LNCAP (cell line): ENCODE measurements around the gene TACC2.

Experiments used
- CTCF ChIP-seq: fragments of 450-650 bp; IDR thresholded peaks from 2 replicates; pipeline ENCODE4 v1.5.1; 2017; ENCODE audit warnings: mild to moderate bottlenecking

TACC2 gene

DNA sequence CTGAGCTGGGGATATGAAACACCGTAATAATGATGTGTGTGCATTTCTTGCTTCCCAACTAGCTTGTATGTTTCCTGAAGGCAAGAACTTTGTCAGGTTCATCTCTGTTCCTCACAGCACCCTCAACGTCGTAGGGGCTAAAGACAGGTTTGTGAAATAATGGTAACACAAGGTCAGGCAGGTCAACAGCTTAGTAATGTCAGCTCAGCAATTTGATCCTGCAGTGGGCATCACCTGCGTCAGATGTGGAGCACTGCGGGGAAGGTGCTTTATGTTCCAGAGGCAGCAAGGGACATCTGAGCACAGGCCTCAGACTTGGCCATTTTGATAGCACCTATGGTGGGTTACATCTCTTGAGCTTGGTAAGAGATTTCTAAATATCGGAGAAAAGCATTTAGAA, 230.4 kb downstream of the TACC2 start:
- no peak for TF ChIP-seq CTCF

DNA sequence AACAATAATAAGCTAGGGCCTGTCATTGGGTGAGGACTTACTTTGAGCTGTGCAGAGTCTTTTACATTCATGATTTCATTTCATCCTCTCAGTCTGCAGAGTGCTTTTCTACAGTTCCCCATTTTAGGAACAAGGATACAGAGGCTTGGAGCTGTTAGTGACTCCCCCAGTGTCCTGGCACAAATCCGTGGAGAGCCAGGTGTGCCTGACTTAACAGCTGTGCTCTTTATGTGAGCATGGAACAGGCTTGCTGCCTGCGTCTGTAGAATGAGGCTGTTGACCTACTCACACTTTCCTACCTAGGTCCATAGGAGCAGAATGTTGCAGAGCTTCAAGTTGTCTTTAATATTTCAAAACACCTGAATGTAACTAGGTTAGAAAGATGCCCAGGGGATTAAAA, 231.8 kb downstream of the TACC2 start:
- no peak for TF ChIP-seq CTCF

DNA sequence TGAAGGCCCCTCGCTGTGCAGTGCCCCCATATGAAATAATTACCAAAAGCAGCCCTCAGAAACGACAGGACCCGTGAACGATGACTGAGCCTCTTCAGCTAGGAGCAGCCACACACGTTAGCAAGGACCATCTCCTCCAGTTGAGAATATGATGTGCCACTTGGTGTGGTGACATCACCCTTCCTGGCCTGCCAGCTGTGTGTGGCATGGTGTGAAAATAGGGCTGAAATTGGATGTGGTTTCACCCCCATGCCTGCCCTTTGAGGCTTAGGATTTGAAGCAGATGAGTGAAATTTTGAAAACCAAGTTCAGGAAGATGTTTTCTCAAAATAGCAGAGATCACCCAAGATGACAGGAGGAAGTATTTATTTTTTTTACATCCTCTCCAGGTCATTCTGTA, 233.0 kb downstream of the TACC2 start:
- TF ChIP-seq CTCF = no peak

DNA sequence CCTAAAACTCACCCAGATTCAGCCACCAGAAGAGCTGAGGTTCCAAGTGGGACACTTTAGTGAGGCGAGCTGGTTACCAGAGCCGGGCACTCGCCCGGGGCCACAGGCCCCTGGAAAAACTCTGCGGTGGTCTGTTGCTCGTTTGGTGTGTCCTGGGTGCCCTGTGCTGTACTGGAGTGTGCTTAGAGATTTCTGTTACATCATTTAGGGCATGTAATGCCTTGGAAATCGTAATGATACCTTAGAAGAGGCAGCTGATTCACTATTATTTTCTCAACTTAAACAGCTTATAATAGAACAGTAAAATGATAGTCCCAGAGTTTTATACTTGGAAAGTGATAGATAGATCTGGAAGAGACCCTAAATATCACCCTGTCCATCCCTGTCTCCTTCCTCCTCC, 233.7 kb downstream of the TACC2 start:
- TF ChIP-seq CTCF = no peak

DNA sequence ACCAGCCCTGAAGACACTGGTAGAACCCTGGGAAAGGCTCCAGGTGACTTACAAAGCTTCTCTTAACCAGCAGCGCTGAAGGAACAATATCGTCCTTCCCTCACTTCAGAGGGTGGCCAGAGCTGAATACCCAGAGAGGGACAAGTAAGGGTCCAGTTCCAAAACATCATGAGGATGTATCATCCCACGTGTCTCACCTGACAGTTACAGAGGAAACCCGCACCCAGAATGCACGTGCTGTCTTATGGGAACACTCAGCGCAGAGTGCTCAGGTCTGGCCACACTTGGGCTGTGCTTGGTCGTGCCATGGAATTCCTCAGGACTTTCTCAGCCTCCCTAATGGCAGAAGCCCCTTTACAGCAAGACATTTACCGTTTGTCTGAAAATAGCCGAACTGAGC, 235.2 kb downstream of the TACC2 start:
- TF ChIP-seq CTCF = no peak

- TF ChIP-seq CTCF = no peak
These were observed 236.4 kb downstream of the TACC2 start for GRCh38 chr10:122225330-122225729.

DNA sequence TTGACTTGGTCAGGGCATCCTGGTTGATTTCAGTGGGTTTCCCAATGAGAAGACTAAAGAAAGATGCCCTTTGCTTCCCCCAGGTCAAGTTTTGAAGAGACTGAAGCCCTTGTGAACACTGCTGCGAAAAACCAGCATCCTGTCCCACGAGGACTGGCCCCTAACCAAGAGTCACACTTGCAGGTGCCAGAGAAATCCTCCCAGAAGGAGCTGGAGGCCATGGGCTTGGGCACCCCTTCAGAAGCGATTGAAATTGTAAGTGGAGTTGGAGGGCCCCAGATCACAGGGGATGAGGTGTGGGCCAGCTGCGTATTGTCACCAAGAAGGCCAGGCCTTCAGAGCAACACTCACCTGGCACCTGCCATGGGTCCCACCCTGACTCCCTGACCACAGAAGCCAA, 238.8 kb downstream of the TACC2 start:
- no peak for TF ChIP-seq CTCF

DNA sequence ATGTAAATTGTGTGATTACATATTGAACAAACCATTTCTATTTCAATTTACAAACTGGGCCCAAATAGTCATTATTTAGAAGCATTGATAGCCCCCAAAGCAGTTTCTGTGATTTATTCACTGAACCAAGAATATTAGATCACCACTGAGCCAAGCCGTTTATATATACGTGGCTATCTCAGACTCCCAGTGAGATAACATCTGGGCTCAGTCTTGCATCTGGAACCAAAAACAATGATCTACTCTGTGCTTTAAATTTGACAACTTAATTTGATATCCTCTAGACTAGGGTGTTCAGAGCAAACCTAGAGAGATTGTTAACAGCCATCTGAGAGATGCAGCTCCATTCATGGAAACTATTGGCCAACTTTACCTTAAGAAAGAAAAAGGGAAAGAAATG, 240.7 kb downstream of the TACC2 start:
- no peak for TF ChIP-seq CTCF
